Amniotic epithelial cell (primary cell): ENCODE measurements around the gene CHMP4A.
"Not testable (repeated sequence)": the region's sequence is repeated elsewhere in the genome, so short reads cannot be mapped to it uniquely, and the experiment has no call there.

Source experiments
- DNase-seq: peaks from one replicate; pipeline ENCODE4 v3.0.0-alpha.2; 2010; ENCODE audit warnings: low read depth

Gene CHMP4A

GRCh38 chr14:24247422-24247821 is 34.1 kb upstream of the CHMP4A start:
- DNase-seq = no peak

- no peak for DNase-seq
Observed at GRCh38 chr14:24246765-24247212, 33.5 kb upstream of the CHMP4A start.

- DNase-seq = not testable (repeated sequence)
Observed at GRCh38 chr14:24245350-24245749, 32.1 kb upstream of the CHMP4A start.

- peak; percentile 7 for DNase-seq
Observed at GRCh38 chr14:24243336-24243836, 30.1 kb upstream of the CHMP4A start.

- DNase-seq = peak; percentile 87
Observed at GRCh38 chr14:24241829-24242443, 28.6 kb upstream of the CHMP4A start.

- DNase-seq = no peak
Observed at GRCh38 chr14:24240110-24240918, 27.0 kb upstream of the CHMP4A start.

GRCh38 chr14:24238527-24239037 is 25.3 kb upstream of the CHMP4A start:
- DNase-seq = no peak

DNA sequence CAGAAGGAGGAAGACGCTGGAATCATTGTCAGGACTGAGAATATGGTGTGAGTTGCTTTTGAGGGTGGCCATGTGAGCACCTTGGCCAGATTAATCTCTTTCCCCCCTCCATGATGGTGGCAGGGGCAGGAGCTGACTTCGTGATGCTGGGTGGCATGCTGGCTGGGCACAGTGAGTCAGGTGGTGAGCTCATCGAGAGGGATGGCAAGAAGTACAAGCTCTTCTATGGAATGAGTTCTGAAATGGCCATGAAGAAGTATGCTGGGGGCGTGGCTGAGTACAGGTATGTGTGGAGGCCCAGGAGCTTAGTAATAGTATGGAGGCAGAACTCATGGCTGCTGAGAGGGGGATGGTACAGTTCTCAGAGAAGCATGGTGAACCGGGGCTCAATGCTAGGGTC is 24.8 kb upstream of the CHMP4A start:
- DNase-seq = peak; percentile 22

DNA sequence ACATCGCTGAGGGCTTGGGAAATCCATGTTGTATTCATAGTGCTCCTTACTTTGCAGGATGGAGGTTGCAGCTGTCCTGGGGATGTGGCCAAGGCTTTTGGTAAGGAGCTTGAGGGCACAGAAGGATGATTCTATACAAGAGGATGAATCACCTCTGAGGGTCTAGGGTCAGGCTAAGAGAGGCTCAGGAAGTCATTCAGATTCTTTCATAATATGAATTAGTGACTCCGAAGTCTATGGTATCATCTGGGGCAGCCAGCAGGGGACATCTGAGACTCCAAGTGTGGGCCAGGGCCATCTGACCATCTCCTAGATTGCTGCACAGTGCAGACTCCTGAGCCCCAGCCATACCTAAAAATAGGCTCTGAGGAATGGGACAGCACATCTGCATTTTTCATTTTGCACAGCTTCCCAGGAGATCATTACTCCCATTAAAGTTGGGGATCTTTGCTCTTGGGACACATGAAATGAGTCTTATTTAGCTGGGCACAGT is 24.2 kb upstream of the CHMP4A start:
- DNase-seq = peak; percentile 27

- no peak for DNase-seq
Observed at GRCh38 chr14:24236689-24237462, 23.6 kb upstream of the CHMP4A start.

GRCh38 chr14:24235804-24236688 is 22.8 kb upstream of the CHMP4A start:
- no peak for DNase-seq

GRCh38 chr14:24234095-24235005 is 21.1 kb upstream of the CHMP4A start:
- no peak for DNase-seq

- peak; percentile 12 for DNase-seq
Observed at GRCh38 chr14:24233538-24233866, 20.2 kb upstream of the CHMP4A start.

- DNase-seq = no peak
Observed at GRCh38 chr14:24232645-24233537, 19.6 kb upstream of the CHMP4A start, which contains the start of gene GMPR2. GMPR2 (plus strand) TSS chr14:24232929; CDS start chr14:24233254, 325 bp downstream.

DNA sequence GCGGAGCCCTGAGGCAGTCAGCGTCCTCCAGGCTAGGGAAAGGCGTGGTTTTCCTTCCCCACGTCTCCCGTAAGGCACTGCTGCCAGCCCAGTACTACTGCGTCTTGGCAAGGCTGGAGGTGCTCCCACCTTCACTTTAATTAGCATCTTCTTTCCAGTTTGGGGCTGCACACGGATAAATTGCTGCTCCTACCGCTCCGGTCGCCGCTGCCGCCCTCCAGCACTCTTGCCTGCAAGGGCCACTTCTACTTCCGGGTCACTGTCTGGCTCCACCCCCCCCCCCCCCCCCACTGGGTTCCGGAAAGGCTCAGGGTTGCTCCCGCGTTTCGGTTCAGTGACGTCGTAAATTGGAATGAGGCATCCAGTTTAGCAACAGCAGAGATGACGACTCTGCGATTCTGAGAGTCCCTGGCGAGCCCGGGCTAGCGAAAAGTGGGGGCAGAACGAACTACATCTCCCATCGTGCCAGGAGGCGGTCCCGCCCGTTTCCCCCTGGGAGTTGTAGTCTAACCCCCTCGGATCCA is 18.9 kb upstream of the CHMP4A start, which contains the start of gene NEDD8:
NEDD8 (minus strand) TSS at position 247 of the 524 bp plus-strand sequence; CDS start at position 147, 100 bp downstream.
- DNase-seq = peak; percentile 94

- no peak for DNase-seq
Observed at GRCh38 chr14:24231263-24232120, 18.2 kb upstream of the CHMP4A start.

DNA sequence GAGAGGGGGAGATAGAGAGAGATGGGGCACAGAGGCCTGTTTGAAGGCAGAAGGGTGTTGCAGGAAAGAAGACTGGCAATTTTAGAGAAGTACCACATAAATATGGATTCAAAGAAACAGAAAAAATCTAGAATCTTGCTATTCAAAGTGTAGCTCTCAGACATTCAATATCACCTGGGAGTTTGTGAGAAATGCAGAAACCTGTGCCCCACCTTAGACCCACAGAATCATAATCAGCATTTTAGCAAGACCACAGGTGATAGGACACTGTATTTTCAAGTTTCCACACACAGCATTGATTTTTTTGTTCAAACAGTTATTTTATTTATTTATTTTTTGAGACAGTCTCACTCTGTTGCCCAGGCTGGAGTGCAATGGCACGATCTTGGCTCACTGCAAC is 15.6 kb upstream of the CHMP4A start:
- no peak for DNase-seq

DNA sequence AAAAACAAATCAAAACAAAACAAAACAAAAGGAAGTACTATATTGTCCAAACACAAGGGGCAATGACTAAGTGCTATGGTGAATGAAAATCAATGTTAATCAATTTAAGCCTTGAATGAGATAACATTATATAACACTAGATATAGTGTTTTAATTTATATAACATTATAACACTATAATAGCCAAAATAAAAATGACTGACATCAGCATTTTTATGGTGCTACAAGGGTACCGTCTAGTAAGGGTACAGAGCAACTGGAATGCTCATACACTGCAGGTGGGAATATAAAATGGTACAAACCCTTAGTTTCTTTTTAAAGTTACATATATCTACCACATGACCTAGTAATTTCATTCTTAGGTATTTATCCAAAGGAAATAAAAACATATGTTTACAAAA is 13.2 kb upstream of the CHMP4A start:
- DNase-seq = no peak
